T47D (cell line): ENCODE data around the gene ZNF587.
"Not testable (repeated sequence)": the region's sequence is repeated elsewhere in the genome, so short reads cannot be mapped to it uniquely, and the experiment has no call there.

Experiments used
- DNase-seq, 2 experiments: peaks; one replicate each; pipeline versions ENCODE4 v3.0.0 to v3.0.0-alpha.2; 2011 to 2012; ENCODE audit warnings: low read depth in 1 of 2, low spot score in 1 of 2
- JUND ChIP-seq: IDR thresholded peaks from 2 replicates; pipeline ENCODE4 v1.6.1; 2012; ENCODE audit warnings: low read depth
- in situ Hi-C: cut with HindIII; loops from 2 replicates; pipeline ENCODE4 v1.10.0; 2016; ENCODE audit warnings: low sequenced_read_pairs, low pct_unique_long_range_greater_than_20kb

The ZNF587 gene

DNA sequence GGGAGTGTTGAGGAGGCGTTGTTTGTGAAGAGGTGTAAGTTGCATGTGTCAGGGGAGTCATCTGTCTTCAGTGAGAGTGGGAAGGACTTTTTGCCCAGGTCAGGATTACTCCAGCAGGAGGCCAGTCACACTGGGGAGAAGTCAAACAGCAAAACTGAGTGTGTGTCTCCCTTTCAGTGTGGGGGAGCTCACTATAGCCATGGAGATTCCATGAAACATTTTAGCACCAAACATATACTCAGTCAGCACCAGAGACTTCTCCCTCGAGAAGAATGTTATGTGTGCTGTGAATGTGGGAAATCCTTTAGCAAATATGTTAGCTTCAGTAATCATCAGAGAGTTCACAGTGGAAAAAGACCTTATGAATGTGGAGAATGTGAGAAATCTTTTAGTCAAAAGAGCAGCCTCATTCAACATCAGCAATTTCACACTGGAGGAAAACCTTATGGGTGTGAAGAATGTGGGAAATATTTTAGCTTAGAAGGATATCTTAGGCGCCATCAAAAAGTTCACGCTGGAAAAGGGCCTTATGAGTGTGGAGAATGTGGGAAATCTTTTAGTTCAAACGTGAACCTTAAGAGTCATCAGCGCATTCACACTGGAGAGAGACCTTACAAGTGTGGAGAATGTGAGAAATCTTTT is 8.4 kb upstream of the ZNF587 start:
- TF ChIP-seq JUND = no peak
- in situ Hi-C loops = no loop called here
- DNase-seq = peak in 1 of 2 experiments; percentile 61

DNA sequence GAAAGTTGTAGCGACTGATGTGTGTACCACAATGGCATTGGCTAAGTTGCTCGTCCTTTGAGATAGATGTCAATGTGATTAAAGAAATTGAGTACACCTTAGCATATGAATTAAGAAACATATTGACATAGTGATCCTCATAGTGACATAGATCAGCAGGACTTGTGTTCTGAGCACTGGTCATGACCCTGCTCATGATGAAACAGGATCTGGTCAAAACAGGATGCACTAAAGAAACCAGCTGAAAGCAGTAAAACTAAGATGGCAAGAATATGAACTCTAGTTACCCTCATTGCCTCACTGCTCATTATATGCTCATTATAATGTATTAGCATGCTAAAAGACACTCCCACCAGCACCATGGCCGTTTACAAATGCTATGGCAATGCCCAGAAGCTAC is 2.5 kb upstream of the ZNF587 start:
- in situ Hi-C loops = not testable (repeated sequence)
- DNase-seq = peak in 1 of 2 experiments; percentile 82

DNA sequence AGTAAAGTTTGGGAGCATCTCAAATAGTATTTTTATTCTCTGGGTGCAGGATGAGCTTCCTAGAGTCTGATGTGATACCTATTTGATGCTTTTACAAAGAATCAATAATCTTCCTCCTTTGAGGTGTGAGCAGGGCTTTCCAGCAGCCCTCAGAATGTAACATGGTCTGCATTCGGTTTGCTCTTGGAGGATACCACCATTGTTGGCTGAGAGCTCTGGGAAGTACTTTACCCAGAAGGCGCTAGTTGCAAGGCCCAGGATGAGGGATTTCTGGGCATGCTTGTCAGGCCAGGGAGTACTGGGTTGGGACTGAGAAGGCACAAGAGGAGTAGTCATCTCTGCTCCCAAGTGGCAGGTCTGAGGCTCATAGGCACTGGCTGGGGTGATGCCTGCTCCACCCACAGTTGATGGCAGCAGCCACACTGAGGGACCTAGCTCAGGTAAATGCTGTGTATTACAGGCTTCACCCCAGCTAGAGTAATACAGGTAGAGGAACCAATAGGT is 445 bp upstream of the ZNF587 start:
- DNase-seq, in situ Hi-C loops: not testable (repeated sequence)

DNA sequence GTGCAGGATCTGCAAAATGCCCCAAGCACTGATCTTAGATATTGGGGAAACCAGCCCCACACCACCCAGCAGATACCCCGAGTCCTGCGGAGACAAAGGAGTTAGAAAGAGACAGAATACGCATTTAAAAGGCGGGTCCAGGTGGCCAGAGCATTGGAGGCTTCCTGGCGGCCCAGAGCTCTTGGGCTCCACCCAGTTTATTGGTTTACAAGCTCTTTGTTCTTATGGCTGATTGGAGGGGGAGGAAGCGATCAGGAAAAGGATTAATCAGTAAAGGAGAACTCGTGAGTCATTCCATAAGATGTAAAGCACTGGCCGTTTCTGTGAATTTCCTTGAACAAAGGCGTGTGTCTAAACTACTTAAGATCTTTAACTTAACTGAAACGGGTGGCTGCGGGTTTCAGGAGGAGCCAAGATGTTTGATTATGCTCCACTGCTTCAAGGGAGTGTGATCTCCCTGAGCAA is 926 bp downstream of the ZNF587 start:
- DNase-seq = peak; percentile 3 to 80
- in situ Hi-C loops = no loop called here
- TF ChIP-seq JUND = no peak

DNA sequence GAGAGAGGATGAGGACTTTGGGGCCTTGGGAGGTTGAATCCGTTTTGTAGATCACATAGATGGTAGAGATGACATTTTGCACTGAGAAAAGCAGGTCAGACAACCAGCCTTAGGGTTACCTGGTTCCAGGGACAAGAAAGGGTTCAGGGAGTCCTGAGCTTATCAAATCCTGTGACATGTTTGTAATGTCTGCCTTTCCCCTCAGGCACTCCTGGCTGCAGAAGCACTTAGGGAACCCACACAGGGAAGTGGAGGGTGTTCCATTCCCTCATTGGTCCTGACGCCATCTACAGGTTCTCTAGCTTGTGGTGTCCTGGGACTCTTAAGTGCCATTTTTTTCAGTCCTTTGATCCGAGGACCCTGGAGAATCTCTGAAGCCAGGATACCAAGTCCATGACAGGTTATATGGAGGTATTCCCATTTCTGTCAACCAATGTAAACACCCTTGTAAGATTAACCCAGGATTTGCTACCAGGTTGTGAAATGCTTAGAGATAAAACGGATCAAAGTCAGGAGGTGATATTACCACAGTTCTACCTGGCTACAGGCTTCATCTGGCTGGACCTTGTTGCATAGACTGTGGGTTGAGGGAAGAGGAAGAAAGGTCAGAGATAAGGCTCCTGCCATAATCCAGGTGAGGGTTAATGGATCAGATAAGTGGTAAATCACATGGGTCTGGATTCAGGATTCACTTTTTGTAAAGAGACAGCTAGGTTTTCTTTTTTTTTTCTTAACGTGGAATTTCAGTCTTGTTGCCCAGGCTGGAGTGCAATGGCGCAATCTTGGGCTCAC is 2.3 kb downstream of the ZNF587 start:
- DNase-seq = peak in 1 of 2 experiments; percentile 45
- in situ Hi-C loops = not testable (repeated sequence)

DNA sequence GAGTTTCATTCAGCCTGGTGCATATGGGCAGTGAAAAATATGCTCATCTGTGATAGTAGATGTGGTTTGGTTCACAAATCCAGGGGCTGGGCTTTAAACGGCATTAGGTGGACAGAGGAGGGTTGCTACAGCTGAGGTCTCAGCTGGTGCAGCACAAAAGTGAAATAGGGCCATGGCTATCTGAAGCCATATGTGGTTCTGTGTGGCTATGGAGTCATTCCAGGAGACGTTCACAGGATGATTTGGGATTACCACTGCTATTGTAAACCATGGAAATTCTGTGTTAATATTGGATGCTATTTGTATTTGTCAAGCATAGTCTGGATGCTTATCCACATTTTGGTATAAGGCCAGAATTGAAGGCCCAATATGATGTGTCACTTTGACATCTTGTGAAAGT is 4.5 kb downstream of the ZNF587 start:
- in situ Hi-C loops, DNase-seq: not testable (repeated sequence)

DNA sequence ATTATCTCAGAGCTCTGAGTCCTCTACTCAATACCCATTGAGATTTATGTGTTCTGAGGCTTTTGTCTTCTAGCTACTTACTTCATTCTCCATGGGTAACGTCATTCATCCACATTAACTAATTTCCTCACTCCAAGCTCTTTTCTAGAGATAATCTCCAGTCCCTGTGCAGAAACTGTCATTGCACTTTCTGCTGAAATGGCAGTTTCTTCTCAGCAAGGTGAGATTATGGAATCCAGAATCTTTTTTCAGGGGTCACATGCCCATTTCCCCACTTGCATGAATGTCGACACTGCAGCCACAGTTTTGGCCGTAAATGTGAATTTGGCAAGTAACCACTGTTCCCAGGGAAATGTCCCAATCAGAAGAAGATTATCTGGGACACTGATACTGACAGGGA is 12.7 kb downstream of the ZNF587 start:
- in situ Hi-C loops, DNase-seq: not testable (repeated sequence)

DNA sequence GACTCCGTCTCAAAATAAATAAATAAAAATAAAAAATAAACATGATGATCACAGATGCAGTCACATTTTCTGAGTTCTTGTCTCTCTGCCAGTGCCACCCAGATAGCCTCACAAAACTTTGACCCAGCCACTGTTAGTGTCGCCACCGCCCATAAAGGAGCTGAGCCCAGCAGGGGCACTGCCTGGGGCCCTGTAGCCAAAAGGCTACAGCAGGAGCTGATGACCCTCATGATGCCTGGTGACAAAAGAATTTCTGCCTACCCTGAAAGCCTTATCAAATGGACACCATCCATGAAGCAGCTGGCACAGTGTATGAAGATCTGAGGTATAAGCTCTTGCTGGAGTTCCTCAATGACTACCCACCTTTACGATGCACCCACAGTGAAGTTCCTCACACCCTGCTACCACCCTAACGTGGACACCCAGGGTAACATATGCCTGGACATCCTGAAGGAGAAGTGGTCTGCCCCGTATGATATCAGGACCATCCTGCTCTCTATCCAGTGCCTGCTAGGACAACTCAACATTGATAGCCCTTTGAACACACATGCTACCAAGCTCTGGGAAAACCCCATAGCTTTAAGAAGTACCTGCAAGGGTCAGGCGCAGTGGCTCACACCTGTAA is 18.3 kb downstream of the ZNF587 start:
- no peak for TF ChIP-seq JUND
- no peak for DNase-seq
- in situ Hi-C loops = no loop called here

DNA sequence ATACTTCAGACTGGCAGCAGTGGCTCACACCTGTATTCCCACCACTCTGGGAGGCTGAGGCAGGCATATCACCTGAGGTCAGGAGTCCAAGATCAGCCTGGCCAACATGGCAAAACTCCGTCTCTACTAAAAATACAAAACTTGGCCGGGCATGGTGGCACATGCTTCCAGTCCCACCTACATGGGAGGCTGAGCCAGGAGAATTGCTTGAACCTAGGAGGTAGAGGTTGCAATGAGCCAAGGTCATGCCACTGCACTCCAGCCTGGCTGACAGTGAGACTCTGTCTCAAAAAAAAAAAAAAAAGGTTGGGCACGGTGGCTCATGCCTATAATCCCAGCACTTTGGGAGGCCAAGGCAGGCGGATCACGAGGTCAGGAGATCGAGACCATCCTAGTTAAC is 20.0 kb downstream of the ZNF587 start:
- in situ Hi-C loops, DNase-seq: not testable (repeated sequence)

DNA sequence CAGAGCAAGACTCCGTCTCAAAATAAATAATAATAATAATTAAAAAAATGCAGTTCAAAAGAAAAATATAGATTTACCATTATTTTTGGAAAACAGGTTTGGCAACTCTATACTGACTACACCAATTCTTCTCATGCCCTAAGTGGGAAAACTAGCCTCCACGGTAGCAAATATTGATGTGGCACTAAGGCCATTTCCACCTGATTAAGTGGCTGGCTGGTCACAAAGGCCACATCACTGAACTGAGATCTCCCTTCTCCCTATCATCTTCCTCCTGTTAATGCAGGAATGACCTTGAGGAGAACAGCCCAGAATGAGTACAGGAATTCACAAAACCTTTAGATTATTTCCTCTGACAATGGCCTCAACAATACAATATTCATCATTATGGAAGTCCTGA is 20.6 kb downstream of the ZNF587 start:
- DNase-seq = no peak
- in situ Hi-C loops = no loop called here

DNA sequence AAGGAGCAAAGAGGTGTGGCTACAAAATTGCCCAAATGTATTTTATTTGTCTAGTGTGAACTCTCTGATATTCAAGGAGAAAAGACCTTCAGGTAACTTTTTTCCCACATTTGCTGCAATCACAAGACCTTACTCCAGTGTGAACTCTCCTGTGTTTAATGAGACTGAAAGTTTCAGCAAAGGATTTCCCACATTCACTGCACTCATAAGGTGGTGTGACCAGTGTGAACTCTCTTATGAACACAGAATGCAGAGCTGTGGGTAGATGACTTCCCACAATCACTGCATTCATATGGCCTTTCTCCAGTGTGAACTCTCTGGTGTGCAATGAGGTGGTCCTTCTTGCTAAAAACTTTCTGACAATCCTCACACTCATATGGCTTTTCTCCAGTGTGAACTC is 22.8 kb downstream of the ZNF587 start:
- no peak for TF ChIP-seq JUND
- in situ Hi-C loops = no loop called here
- DNase-seq = peak in 1 of 2 experiments; percentile 26

More for the DNA sequence above, 20.6 kb downstream of the ZNF587 start:
- TF ChIP-seq JUND = no peak

DNA sequence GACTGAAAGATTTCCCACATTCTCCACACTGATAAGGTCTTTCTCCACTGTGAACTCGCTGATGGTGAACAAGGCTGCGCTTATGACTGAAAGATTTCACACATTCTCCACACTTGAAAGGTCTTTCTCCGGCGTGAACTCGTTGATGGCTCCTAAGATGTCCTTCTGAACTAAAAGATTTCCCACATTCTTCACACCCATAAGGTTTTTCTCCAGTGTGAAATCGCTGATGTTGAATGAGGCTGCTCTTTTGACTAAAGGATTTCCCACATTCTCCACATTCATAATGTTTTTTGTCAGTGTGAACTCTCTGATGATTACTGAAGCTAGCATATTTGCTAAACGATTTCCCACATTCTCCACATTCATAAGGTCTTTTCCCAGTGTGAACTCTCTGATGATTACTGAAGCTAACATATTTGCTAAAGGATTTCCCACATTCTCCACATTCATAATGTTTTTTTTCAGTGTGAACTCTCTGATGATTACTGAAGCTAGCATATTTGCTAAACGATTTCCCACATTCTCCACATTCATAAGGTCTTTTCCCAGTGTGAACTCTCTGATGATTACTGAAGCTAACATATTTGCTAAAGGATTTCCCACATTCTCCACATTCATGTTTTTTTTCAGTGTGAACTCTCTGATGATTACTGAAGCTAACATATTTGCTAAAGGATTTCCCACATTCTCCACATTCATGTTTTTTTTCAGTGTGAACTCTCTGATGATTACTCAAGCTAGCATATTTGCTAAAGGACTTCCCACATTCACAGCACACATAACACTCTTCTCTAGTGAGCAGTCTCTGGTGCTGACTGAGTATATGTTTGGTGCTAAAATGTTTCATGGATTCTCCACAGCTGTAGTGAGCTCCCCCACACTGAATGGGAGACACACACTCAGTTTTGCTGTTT is 24.5 kb downstream of the ZNF587 start:
- peak in 1 of 2 experiments; percentile 29 for DNase-seq
- in situ Hi-C loops = not testable (repeated sequence)
